ENCODE results near the gene CRAMP1. TPM values are rescaled to one million over a fixed set of nuclear protein-coding genes. Genes with fewer than 3 reads are reported as not detected.
"Not testable (repeated sequence)": the region's sequence is repeated elsewhere in the genome, so short reads cannot be mapped to it uniquely, and the experiment has no call there.

The CRAMP1 gene
- total RNA-seq, 1 experiment from 2014 or later, result 28.8 TPM

- intact Hi-C loops (cut with micrococcal nuclease; ENCODE audit: unreplicated experiment), result no loop called here
- CTCF ChIA-PET, result no interaction called here
- ATAC-seq, result no peak
- in situ Hi-C loops (cut with HindIII; ENCODE audit: low pct_unique_long_range_greater_than_20kb, low sequenced_read_pairs), result no loop called here
- H3K4me1 ChIP-seq (ENCODE audit: control insufficient read depth, insufficient read depth, low read length), result peaks cover 43% of the 10 kb centered on the region
- peak overlapping the region; percentile 23; the same call in 1 of the 2 replicates for H3K27ac ChIP-seq (ENCODE audit: low read length)
- H3K36me3 ChIP-seq (ENCODE audit: control insufficient read depth, insufficient read depth, low read length), result no peaks in the 10 kb centered on the region
- POLR2A ChIA-PET, result no interaction called here
- no peak for DNase-seq (ENCODE audit: low read depth, low spot score)
- no peaks in the 10 kb centered on the region for H3K9me3 ChIP-seq (ENCODE audit: control insufficient read depth, insufficient read depth, low read depth, low read length)
- TF ChIP-seq SIN3A (IDR thresholded peaks at IDR 0.05; ENCODE audit: borderline replicate concordance, insufficient read depth, low read depth, low read length) (no peak), REST (IDR thresholded peaks at IDR 0.05; ENCODE audit: insufficient read depth in 1 of 2, low read depth in 2 of 2, low read length in 1 of 2) (no peak), TCF7L2 (IDR thresholded peaks at IDR 0.05; ENCODE audit: low read depth, low read length) (no peak), POLR2AphosphoS5 (IDR thresholded peaks at IDR 0.05; ENCODE audit: low read depth, low read length) (no peak)
- TF ChIP-seq, protein P1, sequence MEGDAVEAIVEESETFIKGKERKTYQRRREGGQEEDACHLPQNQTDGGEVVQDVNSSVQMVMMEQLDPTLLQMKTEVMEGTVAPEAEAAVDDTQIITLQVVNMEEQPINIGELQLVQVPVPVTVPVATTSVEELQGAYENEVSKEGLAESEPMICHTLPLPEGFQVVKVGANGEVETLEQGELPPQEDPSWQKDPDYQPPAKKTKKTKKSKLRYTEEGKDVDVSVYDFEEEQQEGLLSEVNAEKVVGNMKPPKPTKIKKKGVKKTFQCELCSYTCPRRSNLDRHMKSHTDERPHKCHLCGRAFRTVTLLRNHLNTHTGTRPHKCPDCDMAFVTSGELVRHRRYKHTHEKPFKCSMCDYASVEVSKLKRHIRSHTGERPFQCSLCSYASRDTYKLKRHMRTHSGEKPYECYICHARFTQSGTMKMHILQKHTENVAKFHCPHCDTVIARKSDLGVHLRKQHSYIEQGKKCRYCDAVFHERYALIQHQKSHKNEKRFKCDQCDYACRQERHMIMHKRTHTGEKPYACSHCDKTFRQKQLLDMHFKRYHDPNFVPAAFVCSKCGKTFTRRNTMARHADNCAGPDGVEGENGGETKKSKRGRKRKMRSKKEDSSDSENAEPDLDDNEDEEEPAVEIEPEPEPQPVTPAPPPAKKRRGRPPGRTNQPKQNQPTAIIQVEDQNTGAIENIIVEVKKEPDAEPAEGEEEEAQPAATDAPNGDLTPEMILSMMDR (IDR thresholded peaks at IDR 0.05), result no peak
- no TSS peak for BruUV-seq (replicated peaks)
- H3K27me3 ChIP-seq (ENCODE audit: control insufficient read depth, insufficient read depth, low read length), result no peaks in the 10 kb centered on the region
- H3K4me3 ChIP-seq (ENCODE audit: low read depth in 2 of 2, low read length in 2 of 2), result no peak overlapping the region
Measured at GRCh38 chr16:1713933-1714332, 101.8 kb downstream of the CRAMP1 start.

DNA sequence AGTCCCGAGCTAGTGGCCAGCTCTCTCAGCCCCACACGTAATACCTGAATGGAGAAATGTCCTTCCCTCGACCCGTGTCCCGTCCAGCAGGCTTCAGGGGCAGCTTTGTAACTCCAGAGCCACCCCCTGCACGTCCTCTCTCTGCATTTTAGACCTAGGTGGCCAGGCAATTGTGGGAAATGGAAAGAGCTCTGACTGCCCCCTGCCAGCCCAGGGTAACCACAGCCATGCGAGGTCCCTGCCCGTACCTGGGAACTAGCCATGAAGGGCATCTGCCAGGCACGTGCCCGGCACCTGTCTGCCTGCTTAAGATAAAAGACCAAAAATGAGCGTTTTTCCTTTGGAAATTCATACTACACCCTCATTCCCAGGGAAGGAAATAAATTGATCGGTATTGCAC, 103.1 kb downstream of the CRAMP1 start:
- Histone ChIP-seq H3K27ac (ENCODE audit: low read length) (peak overlapping the region; percentile 39; the same call in 1 of the 2 replicates), H3K9me3 (ENCODE audit: control insufficient read depth, insufficient read depth, low read depth, low read length) (no peaks in the 10 kb centered on the region), H3K27me3 (ENCODE audit: control insufficient read depth, insufficient read depth, low read length) (no peaks in the 10 kb centered on the region), H3K36me3 (ENCODE audit: control insufficient read depth, insufficient read depth, low read length) (no peaks in the 10 kb centered on the region), H3K4me3 (ENCODE audit: low read depth in 2 of 2, low read length in 2 of 2) (no peak overlapping the region), H3K4me1 (ENCODE audit: control insufficient read depth, insufficient read depth, low read length) (peaks cover 43% of the 10 kb centered on the region)
- ATAC-seq, result no peak
- ChIA-PET POLR2A (no interaction called here), CTCF (no interaction called here)
- TF ChIP-seq POLR2AphosphoS5 (IDR thresholded peaks at IDR 0.05; ENCODE audit: low read depth, low read length) (no peak), REST (IDR thresholded peaks at IDR 0.05; ENCODE audit: insufficient read depth in 1 of 2, low read depth in 2 of 2, low read length in 1 of 2) (no peak), SIN3A (IDR thresholded peaks at IDR 0.05; ENCODE audit: borderline replicate concordance, insufficient read depth, low read depth, low read length) (no peak), TCF7L2 (IDR thresholded peaks at IDR 0.05; ENCODE audit: low read depth, low read length) (no peak)
- TF ChIP-seq, protein P1 (IDR thresholded peaks at IDR 0.05), result no peak
- no TSS peak for BruUV-seq (replicated peaks)
- intact Hi-C loops (cut with micrococcal nuclease; ENCODE audit: unreplicated experiment) (no loop called here), in situ Hi-C loops (cut with HindIII; ENCODE audit: low pct_unique_long_range_greater_than_20kb, low sequenced_read_pairs) (no loop called here)
- DNase-seq (ENCODE audit: low read depth, low spot score), result no peak

DNA sequence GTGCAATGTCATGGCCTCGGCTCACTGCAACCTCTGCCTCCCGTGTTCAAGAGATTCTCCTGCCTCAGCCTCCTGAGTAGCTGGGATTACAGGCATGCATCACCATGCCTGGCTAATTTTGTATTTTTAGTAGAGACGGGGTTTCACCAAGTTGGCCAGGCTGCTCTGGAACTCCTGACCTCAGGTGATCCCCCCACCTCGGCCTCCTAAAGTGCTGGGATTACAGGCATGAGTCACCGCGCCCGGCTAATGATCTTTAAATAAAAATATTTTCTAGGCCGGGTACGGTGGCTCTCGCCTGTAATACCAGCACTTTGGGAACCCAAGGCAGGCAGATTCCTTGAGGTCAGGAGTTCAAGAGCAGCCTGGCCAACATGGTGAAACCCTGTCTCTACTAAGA, 106.1 kb downstream of the CRAMP1 start:
- in situ Hi-C loops (cut with HindIII; ENCODE audit: low pct_unique_long_range_greater_than_20kb, low sequenced_read_pairs); H3K9me3 ChIP-seq (ENCODE audit: control insufficient read depth, insufficient read depth, low read depth, low read length); H3K36me3 ChIP-seq (ENCODE audit: control insufficient read depth, insufficient read depth, low read length); intact Hi-C loops (cut with micrococcal nuclease; ENCODE audit: unreplicated experiment); POLR2A ChIA-PET; BruUV-seq (replicated peaks); H3K27me3 ChIP-seq (ENCODE audit: control insufficient read depth, insufficient read depth, low read length); H3K4me3 ChIP-seq (ENCODE audit: low read depth in 2 of 2, low read length in 2 of 2); CTCF ChIA-PET; ATAC-seq; DNase-seq (ENCODE audit: low read depth, low spot score): not testable (repeated sequence)
- H3K4me1 ChIP-seq (ENCODE audit: control insufficient read depth, insufficient read depth, low read length), result peaks cover 60% of the 10 kb centered on the region
- H3K27ac ChIP-seq (ENCODE audit: low read length), result peak overlapping the region; percentile 91
